GM21367 (cell line): ENCODE data around the gene PLK4.
"Not testable (repeated sequence)": the region's sequence is repeated elsewhere in the genome, so short reads cannot be mapped to it uniquely, and the experiment has no call there.

Experiments used
- ATAC-seq: cut with Tn5 transposase; IDR thresholded peaks from one replicate; pipeline ENCODE4 v1.9.1; 2021; ENCODE audit not compliant: unreplicated experiment

Gene PLK4

DNA sequence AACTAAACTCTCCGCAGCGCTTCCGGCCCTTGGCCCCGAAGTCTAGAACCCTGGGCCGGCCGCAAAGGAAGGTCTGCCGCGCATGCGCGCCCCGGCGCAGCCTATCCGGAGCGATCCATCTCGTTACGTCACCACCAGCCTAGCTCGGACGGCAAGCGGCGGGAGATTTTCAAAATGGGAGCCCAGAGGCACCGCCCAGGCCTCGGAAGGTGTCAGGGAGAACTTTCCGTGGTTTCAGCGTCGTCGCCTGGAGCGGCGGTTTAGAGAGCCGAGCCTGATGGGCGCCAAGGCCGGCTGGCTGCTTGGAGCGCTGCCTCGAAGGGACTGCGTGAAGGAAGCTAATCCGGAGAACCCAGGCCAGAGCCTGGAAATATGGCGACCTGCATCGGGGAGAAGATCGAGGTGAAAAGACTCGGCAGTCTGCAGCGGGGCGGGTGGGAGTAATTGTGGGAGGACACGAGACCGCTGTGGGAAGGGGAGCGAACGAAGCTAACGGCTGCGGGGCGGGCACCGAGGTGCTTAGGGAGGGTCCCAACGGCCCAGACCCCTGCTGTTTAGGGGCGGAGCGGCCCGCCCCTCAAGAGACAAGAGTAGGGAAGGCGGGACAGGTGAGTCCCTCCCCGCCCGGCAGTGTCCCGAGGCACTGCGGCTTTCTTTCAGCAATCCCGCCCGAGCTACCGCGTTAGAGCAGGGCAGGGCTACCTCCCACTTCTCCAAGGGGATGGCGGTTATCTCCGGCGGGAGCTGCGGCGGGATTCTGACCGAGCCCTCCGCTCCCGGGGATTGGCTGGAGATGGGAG lies at the start of gene PLK4:
PLK4 (plus strand) TSS at position 131 of the 800 bp plus-strand sequence; CDS start at position 373, 242 bp downstream.
- peak; percentile 92 for ATAC-seq

DNA sequence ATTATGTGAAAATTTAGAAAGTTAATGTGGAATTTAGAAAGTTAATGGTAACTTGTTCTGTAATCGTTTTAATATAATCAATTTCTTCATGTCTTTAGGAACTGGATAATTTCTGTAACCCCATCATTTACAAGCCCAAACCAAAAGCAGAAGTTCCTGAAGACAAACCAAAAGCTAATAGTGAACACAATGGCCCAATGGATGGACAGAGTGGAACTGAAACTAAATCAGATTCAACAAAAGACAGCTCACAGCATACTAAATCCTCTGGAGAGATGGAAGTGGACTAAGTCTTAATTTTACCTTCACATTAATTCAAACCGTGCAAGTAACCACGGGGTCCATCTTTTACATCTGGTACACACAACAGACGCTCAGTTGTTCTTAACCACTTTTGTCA lies 48.1 kb upstream of the PLK4 start:
- peak; percentile 74 for ATAC-seq

DNA sequence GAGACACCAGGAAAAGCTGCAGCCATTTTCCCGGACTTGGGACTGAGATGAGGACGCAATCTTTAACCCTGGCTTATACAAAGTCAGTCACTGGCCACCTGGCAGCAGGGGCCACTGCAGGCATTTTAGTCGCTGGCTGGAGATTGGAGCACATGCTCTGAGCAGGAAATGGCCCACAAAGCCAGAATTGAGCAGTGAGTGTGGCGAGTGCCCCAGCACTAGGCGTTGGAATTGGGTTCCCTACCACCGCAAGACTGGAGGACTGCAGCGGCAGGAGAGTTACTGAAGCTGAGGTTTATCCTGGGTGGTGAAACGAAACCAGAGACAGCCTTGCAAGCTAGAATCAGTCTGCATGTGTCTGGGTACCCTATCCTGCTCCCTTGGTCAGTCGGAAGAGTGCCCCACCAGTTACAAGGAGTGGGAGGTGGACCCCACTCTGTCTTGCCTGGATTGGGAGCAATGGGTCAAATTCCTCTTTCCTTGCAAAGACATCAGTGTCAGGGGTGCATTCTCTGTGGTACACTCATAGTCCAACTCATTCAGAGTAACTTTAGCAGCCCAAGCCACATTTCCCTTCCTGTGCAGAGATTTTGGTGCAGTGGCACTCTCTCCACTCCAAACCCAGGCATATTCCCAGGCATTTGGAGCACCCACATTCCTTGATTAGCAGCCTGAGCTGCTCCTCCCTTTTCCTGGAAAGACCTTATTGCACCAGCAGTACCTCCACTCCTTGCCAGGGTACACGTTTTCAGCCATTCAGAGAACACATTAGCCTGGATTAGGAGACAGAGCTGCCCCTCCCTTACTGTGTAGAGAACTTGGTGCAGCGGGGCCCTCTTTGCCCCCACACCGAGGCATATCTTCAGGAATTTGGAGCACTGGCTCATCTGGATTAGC lies 36.7 kb upstream of the PLK4 start:
- ATAC-seq, result no peak

DNA sequence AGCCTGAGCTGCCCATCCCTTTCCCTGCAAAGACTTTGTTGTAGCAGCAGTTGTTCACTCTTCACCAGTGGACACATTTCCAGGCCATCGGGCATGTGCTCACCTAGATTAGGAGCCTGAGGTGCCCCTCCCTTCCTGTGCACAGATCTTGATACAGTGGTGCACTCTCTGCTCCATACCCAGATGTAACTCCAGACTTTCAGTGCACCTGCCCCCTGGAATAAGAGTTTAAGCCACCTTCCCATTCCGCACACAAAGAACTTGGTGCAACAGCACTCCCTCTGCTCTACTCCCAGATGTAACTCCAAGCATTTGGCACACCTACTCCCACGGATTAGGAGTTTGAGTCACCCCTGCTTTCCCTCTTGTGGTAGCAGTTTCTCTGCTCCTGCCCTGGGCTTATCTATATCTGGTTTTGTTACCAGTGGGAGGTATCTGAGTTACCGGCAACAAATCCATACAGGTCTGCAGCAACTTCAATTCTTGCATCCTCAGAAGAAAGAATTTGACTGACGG lies 36.0 kb upstream of the PLK4 start:
- no peak for ATAC-seq

DNA sequence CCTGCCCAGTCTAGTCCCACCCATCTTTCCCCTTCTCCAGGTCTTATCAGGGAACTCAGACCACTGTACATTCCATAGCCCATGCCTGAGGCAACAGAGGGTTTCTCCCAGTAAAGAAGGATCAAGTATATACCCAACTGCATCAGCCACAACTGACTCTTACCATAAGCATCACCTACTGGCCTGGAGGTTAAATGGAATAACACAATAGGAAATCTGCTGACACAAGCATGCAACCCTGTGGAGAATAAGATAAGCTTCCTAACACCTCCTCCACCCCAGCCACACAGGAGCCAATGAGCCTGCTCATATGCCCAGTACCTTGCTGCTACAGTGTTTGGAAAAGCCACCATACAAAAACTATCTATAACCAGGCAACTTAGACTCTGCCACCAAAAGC lies 34.6 kb upstream of the PLK4 start:
- ATAC-seq, result no peak

DNA sequence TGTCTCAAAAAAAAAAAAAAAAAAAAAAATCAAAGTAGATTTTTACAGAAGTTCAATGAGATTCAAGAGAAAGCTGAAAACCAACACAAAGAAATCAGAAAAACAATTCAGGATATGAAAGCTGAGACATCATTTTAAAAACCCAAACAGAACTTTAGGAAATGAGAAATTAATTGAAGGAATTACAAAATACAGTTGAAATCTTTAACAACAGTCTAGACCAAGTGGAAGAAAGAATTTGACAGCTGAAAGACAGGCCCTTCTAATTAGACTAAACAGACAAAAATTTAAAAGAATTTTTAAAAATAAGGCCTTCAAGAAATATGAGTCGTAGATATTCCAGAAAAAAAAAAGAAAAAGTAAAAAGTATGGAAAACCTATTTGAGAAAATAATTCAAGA lies 33.9 kb upstream of the PLK4 start:
- ATAC-seq, result no peak

DNA sequence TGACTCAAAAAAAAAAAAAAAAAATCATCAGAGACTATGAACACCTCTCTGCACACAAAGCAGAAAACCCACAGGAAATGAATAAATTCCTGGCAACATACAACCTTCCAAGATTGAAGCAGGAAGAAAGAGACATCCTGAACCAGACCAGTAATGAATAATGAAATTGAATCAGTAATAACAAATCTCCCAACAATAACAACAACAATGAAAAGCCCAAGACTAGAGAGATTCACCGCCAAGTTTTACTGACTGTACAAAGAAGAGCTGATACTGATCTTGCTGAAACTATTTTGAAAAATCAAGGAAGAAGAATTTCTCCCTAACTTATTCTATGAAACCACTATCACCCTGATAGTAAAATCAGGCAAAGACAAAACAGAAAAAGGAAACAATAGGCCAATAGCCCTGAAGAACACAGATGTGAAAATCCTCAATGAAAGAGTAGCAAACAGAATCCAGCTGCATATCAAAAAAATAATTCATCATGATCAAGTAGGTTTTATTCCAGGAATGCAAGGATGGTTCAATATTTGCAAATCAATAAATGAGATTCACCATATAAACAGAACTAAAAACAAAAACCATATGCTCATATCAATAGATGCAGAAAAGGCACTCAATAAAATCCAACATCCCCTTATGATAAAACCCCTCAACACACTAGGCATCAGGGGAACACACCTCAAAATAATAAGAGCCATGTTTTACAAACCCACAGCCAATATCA lies 31.0 kb upstream of the PLK4 start:
- no peak for ATAC-seq

DNA sequence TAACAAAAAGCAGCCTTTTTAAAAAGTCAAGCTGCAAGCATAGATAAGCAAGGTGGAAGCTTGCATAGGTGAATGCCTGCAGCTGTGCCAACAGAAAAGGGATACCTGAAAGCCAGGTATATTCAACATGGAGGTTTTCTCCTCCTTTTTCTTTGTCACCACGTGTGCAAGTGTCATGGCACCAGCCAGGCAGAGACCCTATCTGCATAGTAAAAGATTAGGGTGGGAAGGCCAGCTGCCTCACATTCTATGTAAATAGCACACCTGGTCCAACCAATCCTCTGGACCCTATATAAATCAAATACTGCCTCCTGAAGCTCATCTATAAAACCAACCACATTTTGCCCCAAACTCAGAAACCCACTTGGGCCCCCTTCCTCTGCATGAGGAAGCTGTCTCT lies 28.0 kb upstream of the PLK4 start:
- no peak for ATAC-seq

DNA sequence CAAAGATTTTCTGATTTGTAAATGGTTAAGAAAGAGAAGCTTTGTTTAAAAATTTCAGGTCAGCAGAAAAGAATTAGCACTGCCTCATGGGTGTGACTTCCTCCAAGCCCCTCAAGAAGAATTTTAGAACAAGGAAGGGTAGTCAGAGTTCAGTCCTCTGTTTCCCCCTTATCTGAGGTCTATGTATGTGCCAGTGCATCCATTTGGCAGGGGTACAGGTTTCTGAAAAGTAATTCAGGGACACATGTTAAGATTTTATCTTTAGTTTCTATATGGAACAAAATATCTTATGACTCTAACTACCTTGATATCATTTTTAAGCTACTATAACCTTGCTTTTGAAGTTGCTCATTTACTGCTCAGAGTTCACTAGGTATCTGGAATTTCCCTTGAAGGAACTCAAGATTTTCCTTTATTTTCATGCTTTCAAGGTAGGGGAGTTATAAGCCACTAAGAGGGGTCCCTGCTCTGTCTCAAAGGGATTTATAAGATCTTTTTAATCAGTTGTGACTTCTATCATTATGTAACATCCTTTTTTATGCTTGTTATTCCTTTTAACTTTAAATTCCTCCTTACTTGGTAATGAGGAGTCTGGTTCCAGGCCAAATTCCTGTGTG lies 24.4 kb upstream of the PLK4 start:
- ATAC-seq, result no peak

DNA sequence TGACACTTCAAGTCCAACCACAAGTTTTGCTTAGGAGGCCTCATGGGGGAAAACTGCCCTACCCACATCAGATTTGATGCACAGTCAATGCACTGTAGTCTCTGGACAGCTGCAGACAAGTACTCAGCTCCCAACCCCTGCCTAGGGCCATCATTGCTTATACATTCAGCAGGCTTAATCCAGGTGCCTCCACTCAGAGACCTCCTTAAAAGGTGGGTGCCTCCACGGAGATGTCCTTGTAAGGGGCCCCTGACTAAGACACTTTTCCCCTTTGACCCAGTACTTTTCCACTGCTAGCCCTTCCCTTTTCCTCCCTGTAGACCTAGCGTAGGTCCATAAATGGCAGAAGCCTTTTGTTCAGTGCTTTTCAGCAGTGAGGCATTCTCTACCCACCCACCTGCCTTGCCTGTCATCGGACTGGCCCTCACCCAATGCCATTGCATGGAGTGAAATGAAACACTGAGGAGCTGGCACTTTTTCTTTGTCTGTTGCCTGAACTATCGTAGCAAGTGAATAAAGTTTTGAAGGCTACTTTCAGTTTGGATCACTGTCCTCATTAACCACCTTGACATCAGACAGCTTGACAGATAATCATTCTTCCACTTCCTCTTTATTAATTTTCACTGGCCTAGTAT lies 23.8 kb upstream of the PLK4 start:
- peak; percentile 91 for ATAC-seq

DNA sequence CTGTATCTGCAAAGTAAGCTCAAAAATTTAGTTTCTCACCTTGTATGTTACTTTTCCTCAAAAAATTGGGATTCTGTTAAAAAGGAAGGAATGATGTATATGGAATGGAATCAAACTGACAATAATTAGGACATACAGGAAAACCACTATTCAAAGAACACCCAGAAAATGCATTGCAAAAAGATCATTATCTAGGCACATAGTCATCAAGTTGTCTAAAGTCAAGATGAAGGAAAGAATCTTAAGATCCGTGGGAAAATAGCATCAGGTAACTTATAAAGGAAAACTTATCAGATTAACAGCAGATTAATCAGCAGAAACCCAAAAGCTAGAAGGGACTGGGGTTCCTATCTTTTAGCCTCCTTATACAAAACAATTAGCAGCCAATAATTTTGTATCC lies 23.1 kb upstream of the PLK4 start:
- ATAC-seq, result no peak

DNA sequence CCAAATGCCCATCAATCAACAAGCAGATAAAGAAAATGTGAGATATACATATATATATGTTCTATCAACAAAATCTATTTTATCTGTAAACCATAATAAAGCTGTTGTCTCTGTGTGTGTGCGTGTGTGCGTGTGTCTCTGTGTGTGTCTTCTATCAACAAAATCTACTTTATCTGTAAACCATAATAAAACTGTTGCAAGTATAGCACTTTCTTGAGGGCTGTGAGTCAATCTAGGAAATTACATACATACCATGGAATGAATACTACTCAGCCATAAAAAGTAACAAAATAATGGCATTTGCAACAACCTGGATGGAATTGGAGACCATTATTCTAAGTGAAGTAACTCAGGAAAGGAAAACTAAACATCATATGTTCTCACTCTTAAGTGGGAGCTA lies 12.5 kb upstream of the PLK4 start:
- ATAC-seq, result no peak

DNA sequence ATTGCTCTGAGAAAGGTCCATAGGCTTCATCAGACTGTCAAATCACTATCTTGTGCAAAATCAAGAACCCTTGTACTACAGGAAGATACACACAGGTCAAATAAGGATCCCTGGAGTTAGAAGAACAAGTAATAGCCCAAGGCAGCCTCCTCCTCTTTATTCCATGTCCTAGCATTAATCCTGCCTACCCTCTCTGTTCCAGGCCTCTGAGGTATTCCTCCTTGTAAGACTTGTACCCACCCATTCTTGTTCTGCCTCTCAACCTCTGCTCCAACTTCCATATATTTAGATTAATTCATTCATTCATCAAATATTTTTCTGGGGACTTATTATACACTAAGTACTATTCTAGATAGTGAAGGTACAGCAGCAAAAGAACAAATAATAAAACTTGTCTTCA lies 10.4 kb upstream of the PLK4 start:
- no peak for ATAC-seq

DNA sequence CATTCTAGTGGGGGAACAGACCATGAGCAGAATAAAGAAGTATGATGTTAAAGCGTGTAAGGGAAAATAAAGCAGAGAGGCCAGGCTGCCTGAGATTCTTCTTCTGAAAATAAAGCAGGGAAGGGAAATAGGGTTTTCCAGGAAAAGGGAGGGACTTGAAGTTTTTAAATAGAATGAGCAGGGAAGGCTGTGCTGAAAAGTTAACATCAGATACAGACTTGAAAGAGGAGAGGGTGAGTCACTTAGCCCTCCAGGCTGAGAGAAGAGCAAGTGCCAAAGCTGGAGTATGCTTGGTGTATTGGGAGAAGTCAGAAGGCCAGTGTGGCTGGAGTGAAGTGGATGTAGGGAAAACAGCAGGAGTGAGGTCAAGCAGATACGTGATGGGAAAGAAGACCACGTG lies 10.0 kb upstream of the PLK4 start:
- no peak for ATAC-seq

DNA sequence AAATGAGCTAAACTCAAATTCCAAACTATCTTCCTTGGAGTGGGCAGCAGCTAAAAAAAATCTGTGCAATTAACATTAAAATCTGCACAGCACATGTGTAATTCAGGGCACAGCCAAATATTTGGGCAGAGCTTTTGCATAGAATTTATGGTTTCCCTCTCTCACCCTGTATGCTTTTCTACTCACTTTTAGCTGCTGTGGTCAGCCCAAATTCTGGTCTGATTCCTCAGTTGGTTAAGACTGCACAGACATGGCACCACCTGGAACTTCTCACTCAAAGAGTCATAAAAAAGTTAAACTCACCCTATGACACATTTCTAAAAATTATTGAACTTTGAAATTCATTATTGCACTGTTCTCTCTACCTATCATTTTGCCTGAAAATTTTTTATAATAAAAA lies 4.9 kb upstream of the PLK4 start:
- no peak for ATAC-seq

DNA sequence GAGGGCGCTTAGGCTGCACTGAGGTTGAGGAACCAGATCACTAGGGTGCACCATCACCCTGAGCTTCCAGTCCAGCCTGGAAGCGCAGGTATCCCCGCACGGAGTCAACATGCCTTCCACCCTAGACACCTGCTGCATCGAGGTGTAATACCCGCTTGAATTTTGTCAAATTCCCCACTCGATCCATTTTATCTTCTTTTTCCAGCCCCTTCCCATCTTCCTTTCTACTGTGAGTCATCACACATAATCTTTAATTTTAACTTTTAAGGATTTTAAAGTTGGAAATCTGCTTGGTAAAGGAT lies 821 bp downstream of the PLK4 start:
- peak; percentile 32 for ATAC-seq

DNA sequence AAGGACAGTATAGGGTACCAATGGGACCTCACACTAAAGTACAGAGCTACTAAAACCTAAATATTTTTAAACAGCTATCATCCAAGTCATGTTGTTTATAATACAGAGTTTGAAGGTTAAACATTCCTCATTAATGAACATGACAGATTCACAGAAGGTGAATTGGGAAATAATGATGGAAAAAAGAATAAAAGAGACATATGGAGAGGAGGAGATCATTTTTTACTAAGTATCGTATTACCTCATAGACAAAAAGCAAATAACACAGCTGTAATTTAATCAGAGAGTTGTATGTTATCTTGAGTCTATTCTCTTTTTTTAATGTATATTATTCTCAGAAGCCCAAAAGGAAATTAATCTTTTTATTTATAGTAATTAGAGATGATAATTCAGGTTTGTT lies 7.9 kb downstream of the PLK4 start:
- ATAC-seq, result no peak

DNA sequence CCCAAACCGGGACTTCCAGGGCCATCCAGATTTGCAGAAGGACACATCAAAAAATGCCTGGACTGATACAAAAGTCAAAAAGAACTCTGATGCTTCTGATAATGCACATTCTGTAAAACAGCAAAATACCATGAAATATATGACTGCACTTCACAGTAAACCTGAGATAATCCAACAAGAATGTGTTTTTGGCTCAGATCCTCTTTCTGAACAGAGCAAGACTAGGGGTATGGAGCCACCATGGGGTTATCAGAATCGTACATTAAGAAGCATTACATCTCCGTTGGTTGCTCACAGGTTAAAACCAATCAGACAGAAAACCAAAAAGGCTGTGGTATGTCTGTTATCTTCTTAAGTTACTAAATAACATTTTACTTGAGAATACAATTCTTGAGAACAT lies 9.2 kb downstream of the PLK4 start:
- ATAC-seq, result no peak

DNA sequence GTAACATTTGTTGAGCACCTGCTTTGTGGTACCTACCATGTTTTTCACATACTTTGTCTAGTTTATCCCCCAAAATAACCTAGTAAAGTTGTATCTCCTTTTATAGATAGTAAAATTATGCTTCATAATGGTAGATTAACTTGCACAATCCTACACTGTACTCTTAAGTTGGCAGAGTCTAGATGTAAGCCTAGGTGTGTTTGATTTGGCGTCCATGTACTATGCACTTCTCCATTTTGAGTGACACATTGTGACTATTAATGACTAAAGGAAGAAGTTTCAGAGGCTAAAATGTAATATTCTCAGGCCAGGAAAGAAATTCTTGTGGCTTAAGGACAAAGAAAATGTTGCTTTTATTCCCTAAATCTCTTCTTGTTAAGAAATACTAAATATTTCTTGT lies 15.4 kb downstream of the PLK4 start:
- no peak for ATAC-seq

DNA sequence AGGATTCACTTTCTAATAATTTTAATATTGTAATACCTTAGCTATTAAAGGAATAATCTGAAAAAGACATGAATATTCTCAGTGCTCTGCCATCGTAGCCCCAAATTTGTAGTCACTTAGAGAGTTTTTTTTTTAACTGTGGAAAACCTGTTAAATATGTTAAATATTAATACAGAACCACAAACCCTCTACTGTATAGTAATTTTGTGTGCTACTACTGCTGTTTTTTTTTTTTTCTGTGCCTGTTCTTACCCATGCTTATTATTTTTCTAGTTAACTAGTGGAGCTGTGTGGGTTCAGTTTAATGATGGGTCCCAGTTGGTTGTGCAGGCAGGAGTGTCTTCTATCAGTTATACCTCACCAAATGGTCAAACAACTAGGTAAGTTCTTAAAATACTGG lies 15.8 kb downstream of the PLK4 start:
- no peak for ATAC-seq

DNA sequence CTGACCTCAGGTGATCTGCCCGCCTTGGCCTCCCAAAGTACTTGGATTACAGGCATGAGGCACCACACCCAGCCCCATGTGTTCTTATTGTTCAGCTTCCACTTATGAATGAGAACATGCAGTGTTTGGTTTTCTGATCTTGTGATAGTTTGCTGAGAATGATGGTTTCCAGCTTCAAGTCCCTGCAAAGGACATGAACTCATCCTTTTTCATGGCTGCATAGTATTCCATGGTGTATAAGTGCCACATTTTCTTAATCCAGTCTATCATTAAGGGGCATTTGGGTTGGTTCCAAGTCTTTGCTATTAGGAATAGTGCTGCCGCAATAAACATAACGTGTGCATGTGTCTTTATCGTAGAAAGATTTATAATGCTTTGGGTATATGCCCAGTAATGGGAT lies 19.0 kb downstream of the PLK4 start:
- ATAC-seq, result not testable (repeated sequence)
